KMS-11 (cell line): ENCODE results near the gene SLC17A9.

Source experiments
- H2AFZ ChIP-seq: fragments of 200-600 bp; sonication (generic); 2 replicates; pipeline ENCODE4 v1.6.1; 2016; ENCODE audit warnings: antibody characterized with exemption, mixed run types, low read depth
- H3K27ac ChIP-seq: fragments of 200-600 bp; sonication (generic); 2 replicates; pipeline ENCODE4 v1.6.1; 2016; ENCODE audit warnings: mild to moderate bottlenecking, mixed run types
- H3K27me3 ChIP-seq: fragments of 200-600 bp; sonication (generic); 2 replicates; pipeline ENCODE4 v1.6.1; 2017; ENCODE audit warnings: mild to moderate bottlenecking, low read depth, mixed run types, moderate library complexity; ENCODE audit not compliant: insufficient read depth
- H3K36me3 ChIP-seq: fragments of 200-600 bp; sonication (generic); 2 replicates; pipeline ENCODE4 v1.6.1; 2017; ENCODE audit warnings: mild to moderate bottlenecking, mixed run types; ENCODE audit not compliant: insufficient read depth
- H3K4me1 ChIP-seq: fragments of 200-600 bp; sonication (generic); 2 replicates; pipeline ENCODE4 v1.6.1; 2016; ENCODE audit warnings: mild to moderate bottlenecking, low read depth, mixed run types; ENCODE audit not compliant: poor library complexity, severe bottlenecking
- H3K4me2 ChIP-seq: fragments of 200-600 bp; sonication (generic); 2 replicates; pipeline ENCODE4 v1.7.0; 2016; ENCODE audit warnings: mild to moderate bottlenecking, mixed run types
- H3K4me3 ChIP-seq: fragments of 200-600 bp; sonication (generic); IDR thresholded peaks from 2 replicates; pipeline ENCODE4 v1.6.1; 2017; ENCODE audit warnings: low read depth, low read length, mixed read lengths; ENCODE audit not compliant: insufficient read depth
- H3K79me2 ChIP-seq: fragments of 200-600 bp; sonication (generic); 2 replicates; pipeline ENCODE4 v1.6.1; 2016; ENCODE audit warnings: low read depth, mixed run types; ENCODE audit not compliant: insufficient read depth
- H3K9ac ChIP-seq: fragments of 200-600 bp; sonication (generic); 2 replicates; pipeline ENCODE4 v1.6.1; 2016; ENCODE audit warnings: mild to moderate bottlenecking, mixed run types
- H4K20me1 ChIP-seq: fragments of 200-600 bp; sonication (generic); 2 replicates; pipeline ENCODE4 v1.6.1; 2016; ENCODE audit warnings: mild to moderate bottlenecking, mixed run types; ENCODE audit not compliant: insufficient read depth
- CTCF ChIP-seq: fragments of 200-600 bp; sonication (generic); conservative IDR thresholded peaks from 2 replicates; pipeline ENCODE4 v1.6.1; 2017; ENCODE audit warnings: low read depth, mild to moderate bottlenecking, antibody characterized with exemption, low read length, moderate library complexity, mixed read lengths

The SLC17A9 gene

GRCh38 chr20:62906647-62907375, 45.7 kb upstream of the SLC17A9 start:
- Histone ChIP-seq H3K4me1 (peaks cover 56% of the 10 kb centered on the region), H3K27ac (no peak overlapping the region), H2AFZ (no peak overlapping the region), H3K79me2 (peaks cover 28% of the 10 kb centered on the region), H3K27me3 (no peaks in the 10 kb centered on the region), H3K9ac (no peak overlapping the region), H3K4me2 (no peak overlapping the region), H4K20me1 (peaks cover 31% of the 10 kb centered on the region), H3K4me3 (no peak overlapping the region), H3K36me3 (peaks cover 17% of the 10 kb centered on the region; the same call in 1 of the 2 replicates)
- TF ChIP-seq CTCF, result no peak

- Histone ChIP-seq H3K4me3 (no peak overlapping the region), H3K36me3 (peaks cover 19% of the 10 kb centered on the region; the same call in 1 of the 2 replicates), H3K4me2 (peak overlapping the region; percentile 61; the same call in 1 of the 2 replicates), H2AFZ (no peak overlapping the region), H3K9ac (no peak overlapping the region), H3K4me1 (peaks cover 57% of the 10 kb centered on the region), H3K27me3 (no peaks in the 10 kb centered on the region), H3K79me2 (peaks cover 36% of the 10 kb centered on the region), H4K20me1 (peaks cover 35% of the 10 kb centered on the region), H3K27ac (no peak overlapping the region; the same call in 1 of the 2 replicates)
- peak; percentile 39; the same call in 1 of the 2 replicates for TF ChIP-seq CTCF
Observed at GRCh38 chr20:62907384-62908317, 44.9 kb upstream of the SLC17A9 start.

GRCh38 chr20:62908971-62909791, 43.3 kb upstream of the SLC17A9 start:
- H3K4me2 ChIP-seq, result peak overlapping the region; percentile 61
- H3K4me3 ChIP-seq, result no peak overlapping the region
- H4K20me1 ChIP-seq, result peaks cover 44% of the 10 kb centered on the region
- no peak for TF ChIP-seq CTCF
- H3K27me3 ChIP-seq, result no peaks in the 10 kb centered on the region
- peaks cover 71% of the 10 kb centered on the region for H3K4me1 ChIP-seq
- H3K79me2 ChIP-seq, result peaks cover 51% of the 10 kb centered on the region
- no peak overlapping the region; the same call in 1 of the 2 replicates for H3K9ac ChIP-seq
- peak overlapping the region; percentile 41; the same call in 1 of the 2 replicates for H3K27ac ChIP-seq
- H2AFZ ChIP-seq, result no peak overlapping the region
- H3K36me3 ChIP-seq, result peaks cover 22% of the 10 kb centered on the region; the same call in 1 of the 2 replicates

GRCh38 chr20:62910217-62910766, 42.2 kb upstream of the SLC17A9 start:
- Histone ChIP-seq H3K36me3 (peaks cover 24% of the 10 kb centered on the region; the same call in 1 of the 2 replicates), H3K79me2 (peaks cover 62% of the 10 kb centered on the region), H3K27me3 (no peaks in the 10 kb centered on the region)

More at GRCh38 chr20:62910217-62910766, 42.2 kb upstream of the SLC17A9 start:
- Histone ChIP-seq H3K9ac (no peak overlapping the region), H2AFZ (no peak overlapping the region), H4K20me1 (peaks cover 53% of the 10 kb centered on the region), H3K27ac (peak overlapping the region; percentile 41; the same call in 1 of the 2 replicates), H3K4me2 (peak overlapping the region; percentile 61), H3K4me3 (no peak overlapping the region), H3K4me1 (peaks cover 80% of the 10 kb centered on the region)
- no peak for TF ChIP-seq CTCF
